RWPE1 (cell line): ENCODE data around the gene JUND.
A peak's percentile ranks its signal among the peaks of the same experiment; 100 is the strongest.

Experiments used
- CTCF ChIA-PET: fragments of 350-600 bp; sonication (Branson Sonifier 250); formaldehyde crosslinking; extraction: SDS; loops from one replicate; lab custom pipeline; 2021; lab: Yijun Ruan, JAX
- POLR2A ChIA-PET: fragments of 400-600 bp; formaldehyde crosslinking; extraction: SDS; loops from one replicate; lab custom pipeline; 2020; ENCODE audit warnings: antibody characterized with exemption; ENCODE audit not compliant: low non-redundant PET; lab: Yijun Ruan, JAX
- DNase-seq: peaks from one replicate; pipeline ENCODE4 v3.0.0; 2012; ENCODE audit warnings: low spot score
- H3K27ac ChIP-seq: fragments of 450-650 bp; 2 replicates; pipeline ENCODE4 v1.5.1; 2017
- TF ChIP-seq, protein P1 (sequence below): fragments of 450-650 bp; conservative IDR thresholded peaks from 2 replicates; pipeline ENCODE4 v1.5.1; 2017; ENCODE audit warnings: low read depth, mild to moderate bottlenecking

Gene JUND

DNA sequence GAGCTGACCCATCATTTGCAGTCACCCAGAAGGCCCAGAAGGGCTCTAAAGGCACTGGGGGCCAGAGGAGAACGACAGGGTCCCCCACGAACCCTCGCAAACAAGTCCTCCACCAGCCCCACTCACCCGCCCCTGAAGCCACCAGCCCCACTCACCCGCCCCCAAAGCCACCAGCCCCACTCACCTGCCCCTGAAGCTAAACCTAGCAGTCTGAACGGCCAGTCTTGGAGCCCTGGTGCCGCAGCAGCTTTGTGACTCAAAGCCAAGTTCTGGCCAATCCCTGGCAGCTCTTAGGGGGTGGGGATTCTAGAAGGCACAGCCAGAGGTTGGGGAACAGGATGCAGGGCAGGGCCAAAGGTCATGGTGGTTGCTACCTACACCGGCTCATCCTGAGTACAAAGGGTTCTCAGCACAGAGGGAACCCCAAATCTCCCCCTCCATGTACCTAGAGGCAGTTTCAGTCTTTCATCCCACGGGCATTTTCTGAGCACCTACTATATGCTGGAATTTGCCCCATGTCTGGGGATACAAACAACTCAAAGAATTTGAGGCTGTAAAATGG, 7.1 kb downstream of the JUND start, which contains the start of gene IQCN:
Gene IQCN (minus strand): TSS at position 234 of the 562 bp plus-strand sequence. CDS start 4,974 bp downstream, outside the sequence.
- CTCF ChIA-PET = interaction anchor here (0.6 to 0.7 kb wide), 4 partner anchors 31 to 573 kb away, joined by 3 to 4 read pairs (median 4); partner anchors contain the start of gene SSBP4
- POLR2A ChIA-PET = interaction anchor here (0.6 kb wide), 2 partner anchors 147 to 272 kb away, joined by 3 read pairs; no protein-coding TSS in a partner anchor
- TF ChIP-seq, protein P1, sequence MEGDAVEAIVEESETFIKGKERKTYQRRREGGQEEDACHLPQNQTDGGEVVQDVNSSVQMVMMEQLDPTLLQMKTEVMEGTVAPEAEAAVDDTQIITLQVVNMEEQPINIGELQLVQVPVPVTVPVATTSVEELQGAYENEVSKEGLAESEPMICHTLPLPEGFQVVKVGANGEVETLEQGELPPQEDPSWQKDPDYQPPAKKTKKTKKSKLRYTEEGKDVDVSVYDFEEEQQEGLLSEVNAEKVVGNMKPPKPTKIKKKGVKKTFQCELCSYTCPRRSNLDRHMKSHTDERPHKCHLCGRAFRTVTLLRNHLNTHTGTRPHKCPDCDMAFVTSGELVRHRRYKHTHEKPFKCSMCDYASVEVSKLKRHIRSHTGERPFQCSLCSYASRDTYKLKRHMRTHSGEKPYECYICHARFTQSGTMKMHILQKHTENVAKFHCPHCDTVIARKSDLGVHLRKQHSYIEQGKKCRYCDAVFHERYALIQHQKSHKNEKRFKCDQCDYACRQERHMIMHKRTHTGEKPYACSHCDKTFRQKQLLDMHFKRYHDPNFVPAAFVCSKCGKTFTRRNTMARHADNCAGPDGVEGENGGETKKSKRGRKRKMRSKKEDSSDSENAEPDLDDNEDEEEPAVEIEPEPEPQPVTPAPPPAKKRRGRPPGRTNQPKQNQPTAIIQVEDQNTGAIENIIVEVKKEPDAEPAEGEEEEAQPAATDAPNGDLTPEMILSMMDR = no peak
- H3K27ac ChIP-seq = peak within 1 kb of the TSS; percentile 99
- DNase-seq = peak; percentile 50

DNA sequence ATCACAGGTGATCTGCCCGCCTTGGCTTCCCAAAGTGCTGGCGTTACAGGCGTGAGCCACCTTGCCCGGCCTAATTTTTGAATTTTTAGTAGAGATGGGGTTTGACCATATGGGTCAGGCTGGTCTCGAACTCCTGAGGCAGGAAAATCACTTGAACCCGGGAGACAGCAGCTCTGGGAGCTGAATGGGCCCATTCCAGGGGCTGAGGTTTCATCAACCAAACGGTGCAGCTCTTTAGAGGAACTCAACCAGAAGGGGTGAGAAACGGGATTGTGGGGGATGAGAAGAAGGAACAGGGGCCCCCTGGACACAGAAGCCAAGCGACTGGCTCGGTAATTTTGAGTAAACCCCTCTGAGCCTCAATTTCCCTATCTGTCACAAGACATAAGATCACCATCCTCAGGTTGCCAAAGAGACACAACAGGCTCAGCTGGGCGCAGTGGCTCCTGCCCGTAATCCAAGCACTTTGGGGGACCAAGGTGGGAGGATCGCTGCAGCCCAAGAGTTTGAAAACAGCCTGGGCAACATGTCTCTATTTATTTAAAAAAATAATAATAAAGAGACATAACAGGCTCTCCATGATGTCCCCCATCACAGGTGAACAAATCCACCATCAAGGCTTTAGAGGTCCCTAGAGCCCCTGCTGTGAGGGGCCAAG, 7.7 kb downstream of the JUND start:
- TF ChIP-seq, protein P1 = no peak
- ChIA-PET POLR2A (no interaction called here), CTCF (interaction anchor here (0.6 to 0.7 kb wide), 4 partner anchors 32 to 574 kb away, joined by 3 to 4 read pairs (median 4); partner anchors contain the start of gene SSBP4)
- no peak for DNase-seq
- H3K27ac ChIP-seq = peak overlapping the region; percentile 99

DNA sequence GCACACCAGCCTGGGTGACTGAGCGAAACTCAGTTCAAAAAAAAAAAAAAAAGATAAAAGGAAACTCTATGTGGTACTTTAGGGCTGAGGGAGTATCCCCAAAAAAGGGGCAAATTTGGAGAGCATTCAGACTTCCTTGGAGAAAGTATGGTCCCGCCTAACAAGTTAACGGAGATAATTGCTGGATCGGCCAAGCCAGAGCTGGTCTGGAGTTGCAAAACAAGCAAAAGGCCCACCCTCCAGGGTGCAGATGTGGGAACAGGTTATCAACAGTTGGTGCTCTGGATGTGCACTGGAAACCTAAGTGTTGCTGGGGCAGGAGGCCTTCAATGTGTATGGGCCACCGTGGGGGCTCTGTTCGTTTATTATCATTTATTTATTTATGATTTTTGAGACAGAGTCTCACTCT, 10.0 kb downstream of the JUND start:
- TF ChIP-seq, protein P1 = no peak
- DNase-seq = no peak
- ChIA-PET CTCF (interaction anchor here (0.6 to 3.5 kb wide), 3 partner anchors 19 to 654 kb away, joined by 4 to 21 read pairs (median 5); no protein-coding TSS in a partner anchor), POLR2A (interaction anchor here (0.5 kb wide), 1 partner anchor 180 kb away, joined by 6 read pairs; no protein-coding TSS in a partner anchor)
- peak overlapping the region; percentile 99 for H3K27ac ChIP-seq

DNA sequence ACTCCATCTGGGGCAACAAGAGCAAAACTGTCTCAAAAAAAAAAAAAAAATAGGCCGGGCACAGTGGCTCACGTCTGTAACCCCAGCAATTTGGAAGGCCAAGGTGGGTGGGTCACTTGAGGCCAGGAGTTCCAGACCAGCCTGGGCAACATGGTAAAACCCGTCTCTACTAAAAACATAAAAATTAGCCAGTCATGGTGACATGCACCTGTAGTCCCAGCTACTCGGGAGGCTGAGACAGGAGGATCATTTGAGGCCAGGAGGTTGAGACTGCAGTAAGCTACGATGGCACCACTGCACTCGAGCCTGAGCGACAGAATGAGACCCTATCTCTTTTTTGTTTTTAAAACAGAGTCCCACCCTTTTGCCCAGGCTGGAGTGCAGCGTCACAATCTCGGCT, 11.1 kb downstream of the JUND start:
- no peak for DNase-seq
- TF ChIP-seq, protein P1 = no peak
- ChIA-PET POLR2A (no interaction called here), CTCF (interaction anchor here (3.5 kb wide), 1 partner anchor 18 kb away, joined by 21 read pairs; no protein-coding TSS in a partner anchor)
- no peak overlapping the region for H3K27ac ChIP-seq

DNA sequence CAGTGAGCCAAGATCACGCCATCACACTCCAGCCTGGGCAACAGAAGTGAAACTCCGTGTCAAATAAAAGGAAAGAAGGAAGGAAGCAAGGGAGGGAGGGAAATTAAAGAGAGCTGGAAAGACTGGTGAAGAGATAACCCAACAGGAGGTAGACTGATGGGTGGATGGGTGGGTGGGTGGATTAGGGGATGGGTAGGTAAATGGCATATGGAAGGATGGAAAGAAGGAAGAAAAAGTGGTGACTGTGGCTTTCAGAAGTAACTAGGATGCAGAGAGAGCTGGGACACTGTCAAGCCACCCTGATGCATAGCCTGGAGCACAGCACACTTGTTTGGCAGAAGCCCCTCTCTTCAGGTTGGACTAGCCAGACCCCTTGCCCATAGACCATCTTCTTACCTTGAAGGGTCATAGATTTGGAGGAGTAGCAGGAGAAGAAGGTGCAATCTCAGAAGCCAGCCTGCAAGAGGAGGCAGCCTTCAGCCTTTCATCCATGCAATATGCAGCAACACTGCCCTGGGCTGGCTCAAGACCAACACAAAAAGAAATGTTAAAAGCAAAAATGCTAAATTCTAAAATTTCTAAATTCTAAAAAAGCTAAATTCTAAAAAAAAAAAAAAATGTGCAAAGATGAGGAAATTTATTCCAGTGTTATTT, 12.2 kb downstream of the JUND start:
- H3K27ac ChIP-seq = no peak overlapping the region
- CTCF ChIA-PET = interaction anchor here (0.6 to 3.5 kb wide), 2 partner anchors 8 to 17 kb away, joined by 8 to 21 read pairs; no protein-coding TSS in a partner anchor
- TF ChIP-seq, protein P1 = no peak
- DNase-seq = no peak
- POLR2A ChIA-PET = no interaction called here
